GM13977 (cell line): ENCODE measurements around the gene TGOLN2.
"Not testable (repeated sequence)": the region's sequence is repeated elsewhere in the genome, so short reads cannot be mapped to it uniquely, and the experiment has no call there.

ENCODE experiments used
- DNase-seq: peaks from one replicate; pipeline ENCODE4 v3.0.0; 2012; ENCODE audit warnings: low spot score
- CTCF ChIP-seq: IDR thresholded peaks from 2 replicates; pipeline ENCODE4 v1.5.1; 2012; ENCODE audit warnings: mild to moderate bottlenecking, control low read depth; ENCODE audit not compliant: insufficient read depth; ENCODE audit errors: extremely low read depth, missing control alignments
- in situ Hi-C: fragments of 300-500 bp; cut with MboI; formaldehyde crosslinking; loops from one replicate; pipeline ENCODE4 v1.12.0; 2022; ENCODE audit warnings: low sequenced_read_pairs, low pct_unique_long_range_greater_than_20kb, mixed read lengths, inconsistent platforms; ENCODE audit not compliant: unreplicated experiment

Gene TGOLN2

GRCh38 chr2:85340034-85340892 is 12.5 kb upstream of the TGOLN2 start:
- no peak for DNase-seq
- in situ Hi-C loops: no loop called here
- no peak for TF ChIP-seq CTCF

- in situ Hi-C loops: no loop called here
- no peak for TF ChIP-seq CTCF
- no peak for DNase-seq
These were observed 7.1 kb upstream of the TGOLN2 start for GRCh38 chr2:85334928-85335327.

- DNase-seq, in situ Hi-C loops: not testable (repeated sequence)
These were observed 6.1 kb upstream of the TGOLN2 start for GRCh38 chr2:85333877-85334276.

GRCh38 chr2:85330839-85331636 is 3.2 kb upstream of the TGOLN2 start:
- no peak for DNase-seq
- TF ChIP-seq CTCF: peak; percentile 4
- in situ Hi-C loops: no loop called here

- in situ Hi-C loops, DNase-seq: not testable (repeated sequence)
These were observed 1.9 kb upstream of the TGOLN2 start for GRCh38 chr2:85329701-85330100.

- no peak for DNase-seq
- no peak for TF ChIP-seq CTCF
- in situ Hi-C loops: no loop called here
These were observed 1.4 kb upstream of the TGOLN2 start for GRCh38 chr2:85329181-85329651.

GRCh38 chr2:85327160-85327821 is 498 bp downstream of the TGOLN2 start:
- no peak for TF ChIP-seq CTCF
- in situ Hi-C loops: no loop called here
- DNase-seq: peak; percentile 61
